Activated CD4-positive, alpha-beta T cell treated with anti-CD3 and anti-CD28 coated beads for 36 hours (primary cell): Measurements from ENCODE around the gene GARIN5A. TPM values are rescaled to one million over a fixed set of nuclear protein-coding genes. Genes with fewer than 3 reads are reported as not detected.

ENCODE experiments used
- ATAC-seq: fragments of 200-7000 bp; cut with Tn5 transposase; one replicate; pipeline ENCODE4 v1.10.0; 2021; ENCODE audit warnings: mild to moderate bottlenecking, moderate library complexity
- CTCF ChIA-PET: fragments of 350-600 bp; sonication (Branson Sonifier 250); formaldehyde crosslinking; loops from one replicate; lab custom pipeline; 2021; ENCODE audit warnings: antibody characterized with exemption; lab: Charles Lee
- POLR2A ChIA-PET: fragments of 350-600 bp; sonication (Branson Sonifier 250); formaldehyde crosslinking; loops from one replicate; lab custom pipeline; 2021; ENCODE audit warnings: antibody characterized with exemption, inconsistent platforms; lab: Charles Lee
- DNase-seq: peaks from one replicate; pipeline ENCODE4 v3.0.0-alpha.2; 2020
- H3K27ac Mint-ChIP-seq: one replicate; pipeline ENCODE4 v1.8.0; 2021; ENCODE audit warnings: mixed read lengths
- H3K27me3 Mint-ChIP-seq: one replicate; pipeline ENCODE4 v1.8.0; 2021; ENCODE audit warnings: mixed read lengths
- H3K36me3 Mint-ChIP-seq: one replicate; pipeline ENCODE4 v1.8.0; 2021; ENCODE audit warnings: low read depth, mixed read lengths
- H3K4me1 Mint-ChIP-seq: one replicate; pipeline ENCODE4 v1.8.0; 2021; ENCODE audit warnings: mixed read lengths
- H3K4me3 Mint-ChIP-seq: one replicate; pipeline ENCODE4 v1.8.0; 2021; ENCODE audit warnings: mild to moderate bottlenecking, moderate library complexity, mixed read lengths
- H3K9me3 Mint-ChIP-seq: one replicate; pipeline ENCODE4 v1.8.0; 2021; ENCODE audit warnings: low read depth, mixed read lengths
- intact Hi-C, 2 experiments: fragments of 100-400 bp; cut with DNase I in 1 of 2; cut with micrococcal nuclease in 1 of 2; formaldehyde crosslinking; loops; one replicate each; pipeline versions ENCODE4 v1.14.2 to v1.15.1; 2022 to 2024; cut with DNase I, micrococcal nuclease
- total RNA-seq, 2 experiments: library from RNA; stranded (reverse); gene quantifications; one replicate each; pipeline ENCODE4 v1.2.3, GENCODE V29; 2021

GARIN5A gene
- total RNA-seq, 2 experiments from 2014 or later: 0.48 to 0.58 TPM

GRCh38 chr19:50419022-50419579 is 57.5 kb downstream of the GARIN5A start:
- H3K4me3 Mint-ChIP-seq: no peak overlapping the region
- no peak overlapping the region for H3K27ac Mint-ChIP-seq
- peaks cover 12% of the 10 kb centered on the region for H3K4me1 Mint-ChIP-seq
- H3K9me3 Mint-ChIP-seq: no peaks in the 10 kb centered on the region
- POLR2A ChIA-PET: no interaction called here
- H3K36me3 Mint-ChIP-seq: peaks cover 12% of the 10 kb centered on the region
- peaks cover 19% of the 10 kb centered on the region for H3K27me3 Mint-ChIP-seq
- DNase-seq (no peak), ATAC-seq (no peak)
- CTCF ChIA-PET: interaction anchor here (0.6 to 1.1 kb wide), 3 partner anchors 21 to 743 kb away, joined by 3 read pairs; no protein-coding TSS in a partner anchor
- intact Hi-C loops: no loop called here

GRCh38 chr19:50418176-50419021 is 58.2 kb downstream of the GARIN5A start, which contains the start of gene SPIB:
TSS of gene SPIB (plus strand) at chr19:50418938. CDS start at chr19:50418963, 25 bp downstream.
- CTCF ChIA-PET: interaction anchor here (0.6 to 1.1 kb wide), 3 partner anchors 22 to 744 kb away, joined by 3 read pairs; no protein-coding TSS in a partner anchor

DNA sequence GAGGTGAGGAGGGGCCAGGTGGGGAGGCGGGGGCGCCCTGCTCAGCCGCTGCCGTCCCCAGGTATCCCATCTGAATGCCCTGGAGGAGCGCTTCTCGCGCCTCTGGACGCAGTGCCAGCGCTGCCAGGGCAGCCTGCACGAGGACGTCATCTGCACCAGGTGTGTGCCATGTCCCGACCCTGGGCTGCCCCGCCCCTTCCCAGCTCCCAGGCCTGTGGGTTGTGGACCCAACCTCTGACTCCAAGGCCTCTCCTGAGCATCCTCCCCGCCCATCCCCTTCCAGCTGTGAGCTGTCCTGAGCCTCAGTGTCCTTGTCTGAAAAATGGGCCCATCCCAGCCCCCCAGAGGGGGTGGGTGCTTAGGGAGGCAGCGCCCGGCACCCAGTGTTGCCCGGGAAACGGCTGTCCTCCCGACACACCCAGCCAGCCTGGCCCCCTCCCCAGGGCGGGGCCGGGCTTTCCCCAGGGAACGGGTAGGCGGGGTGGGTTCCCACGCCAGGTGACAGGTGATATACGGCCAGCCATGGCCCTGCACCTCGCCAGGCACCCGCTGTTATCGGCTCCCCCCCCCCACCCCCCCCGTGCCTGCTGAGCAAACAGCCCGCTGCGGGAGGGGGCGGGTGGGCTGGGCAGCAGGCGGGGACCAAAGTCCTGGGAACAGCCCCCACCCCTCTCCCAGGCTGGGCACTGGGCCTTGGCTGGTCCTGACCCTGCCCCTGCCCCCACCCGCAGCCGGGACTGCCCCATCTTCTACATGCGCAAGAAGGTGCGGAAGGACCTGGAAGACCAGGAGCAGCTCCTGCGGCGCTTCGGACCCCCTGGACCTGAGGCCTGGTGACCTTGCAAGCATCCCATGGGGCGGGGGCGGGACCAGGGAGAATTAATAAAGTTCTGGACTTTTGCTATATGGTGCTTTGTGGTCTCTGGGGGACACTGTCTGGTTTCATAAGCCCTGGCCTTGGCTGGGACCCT is 59.3 kb downstream of the GARIN5A start:
- H3K27me3 Mint-ChIP-seq: peaks cover 19% of the 10 kb centered on the region
- DNase-seq (no peak), ATAC-seq (no peak)
- intact Hi-C loops: no loop called here
- no peak overlapping the region for H3K4me3 Mint-ChIP-seq
- H3K27ac Mint-ChIP-seq: no peak overlapping the region
- ChIA-PET POLR2A (no interaction called here), CTCF (interaction anchor here (0.7 kb wide), 1 partner anchor 101 kb away, joined by 3 read pairs; no protein-coding TSS in a partner anchor)
- H3K36me3 Mint-ChIP-seq: peaks cover 20% of the 10 kb centered on the region
- no peaks in the 10 kb centered on the region for H3K9me3 Mint-ChIP-seq
- peaks cover 12% of the 10 kb centered on the region for H3K4me1 Mint-ChIP-seq

More at GRCh38 chr19:50418176-50419021, 58.2 kb downstream of the GARIN5A start, which contains the start of gene SPIB:
- ATAC-seq (no peak), DNase-seq (no peak)
- POLR2A ChIA-PET: no interaction called here
- Mint-ChIP-seq H3K27ac (no peak within 1 kb of the TSS), H3K4me1 (peaks cover 12% of the 10 kb centered on the region), H3K36me3 (peaks cover 12% of the 10 kb centered on the region), H3K27me3 (peaks cover 19% of the 10 kb centered on the region), H3K4me3 (no peak within 1 kb of the TSS), H3K9me3 (no peaks in the 10 kb centered on the region)
- intact Hi-C loops: no loop called here

Other genes starting within 250 kb of the GARIN5A start
- gene KCNC3, start 147.5 kb downstream of the GARIN5A start, total RNA-seq: 1 to 10 TPM; 9.1 to 9.7 TPM
- 10 to 100 TPM; 44.0 to 63.4 TPM for gene NAPSA, start 111.2 kb downstream of the GARIN5A start, total RNA-seq
- gene NR1H2, start 100.4 kb downstream of the GARIN5A start, total RNA-seq: 10 to 100 TPM; 50.3 to 53.6 TPM
- gene POLD1, start 92.5 kb downstream of the GARIN5A start, total RNA-seq: 100 to 1,000 TPM; 220 to 227 TPM
- gene SPIB, start 57.9 kb downstream of the GARIN5A start, total RNA-seq: under 1 TPM; 0.33 to 0.50 TPM
- gene MYBPC2, start 44.0 kb downstream of the GARIN5A start, total RNA-seq: under 1 TPM; 0.14 to 0.30 TPM
- 10 to 100 TPM; 33.4 to 34.7 TPM for gene EMC10, start 341 bp downstream of the GARIN5A start, total RNA-seq
- 10 to 100 TPM; 17.4 to 28.1 TPM for gene JOSD2, start 34.3 kb upstream of the GARIN5A start, total RNA-seq
- not detected for gene ASPDH, start 37.1 kb upstream of the GARIN5A start, total RNA-seq
- not detected for gene LRRC4B, start 91.6 kb upstream of the GARIN5A start, total RNA-seq
- under 1 TPM; 0.11 to 0.16 TPM for gene SYT3, start 163.0 kb upstream of the GARIN5A start, total RNA-seq
- gene C19orf81, start 172.6 kb upstream of the GARIN5A start, total RNA-seq: 1 to 10 TPM; 1.3 to 1.7 TPM
- not detected for gene SHANK1, start 243.0 kb upstream of the GARIN5A start, total RNA-seq
- gene CLEC11A, start 246.5 kb upstream of the GARIN5A start, total RNA-seq: 1 to 10 TPM in 1 of 2 experiments, under 1 TPM in 1; 0.64 to 1.0 TPM